GM21447 (cell line): Measurements from ENCODE around the gene ZNF256.

Source experiments
- ATAC-seq: cut with Tn5 transposase; IDR thresholded peaks from one replicate; pipeline ENCODE4 v1.9.1; 2021; ENCODE audit not compliant: unreplicated experiment

Gene ZNF256

DNA sequence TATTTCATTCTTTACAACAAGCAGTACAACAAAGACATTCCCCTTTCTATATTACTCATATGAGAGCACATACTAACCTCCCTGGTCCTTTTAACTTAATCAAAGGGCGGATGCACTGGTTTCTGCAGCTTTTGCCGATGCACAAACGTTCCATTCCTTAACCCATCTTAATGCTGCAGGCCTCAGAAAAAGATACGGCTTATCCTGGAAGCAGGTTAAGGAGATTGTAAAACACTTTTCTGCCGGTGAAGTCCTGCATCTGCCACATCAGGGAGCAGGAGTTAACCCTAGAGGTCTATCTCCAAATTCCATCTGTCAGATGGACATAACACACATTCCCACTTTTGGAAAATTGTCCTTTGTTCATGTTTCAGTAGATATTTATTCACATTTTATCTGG lies 47.2 kb downstream of the ZNF256 start:
- no peak for ATAC-seq
